Stimulated activated CD8-positive, alpha-beta memory T cell treated with anti-CD3 and anti-CD28 coated beads, Interleukin-4, amount 100 ng/mL, for 24 hours (primary cell): ENCODE results near the gene NEU4.
"Not testable (repeated sequence)": the region's sequence is repeated elsewhere in the genome, so short reads cannot be mapped to it uniquely, and the experiment has no call there.

Experiments
- DNase-seq: peaks from one replicate; pipeline ENCODE4 v3.0.0-alpha.2; 2020; ENCODE audit warnings: low read depth

NEU4 gene

DNA sequence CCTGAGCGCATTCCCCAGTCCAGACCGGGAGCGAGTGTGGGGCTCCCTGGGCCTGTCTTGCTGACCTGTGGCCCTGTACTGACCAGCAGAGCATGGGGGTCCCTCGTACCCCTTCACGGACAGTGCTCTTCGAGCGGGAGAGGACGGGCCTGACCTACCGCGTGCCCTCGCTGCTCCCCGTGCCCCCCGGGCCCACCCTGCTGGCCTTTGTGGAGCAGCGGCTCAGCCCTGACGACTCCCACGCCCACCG, 5.3 kb downstream of the NEU4 start:
- no peak for DNase-seq

DNA sequence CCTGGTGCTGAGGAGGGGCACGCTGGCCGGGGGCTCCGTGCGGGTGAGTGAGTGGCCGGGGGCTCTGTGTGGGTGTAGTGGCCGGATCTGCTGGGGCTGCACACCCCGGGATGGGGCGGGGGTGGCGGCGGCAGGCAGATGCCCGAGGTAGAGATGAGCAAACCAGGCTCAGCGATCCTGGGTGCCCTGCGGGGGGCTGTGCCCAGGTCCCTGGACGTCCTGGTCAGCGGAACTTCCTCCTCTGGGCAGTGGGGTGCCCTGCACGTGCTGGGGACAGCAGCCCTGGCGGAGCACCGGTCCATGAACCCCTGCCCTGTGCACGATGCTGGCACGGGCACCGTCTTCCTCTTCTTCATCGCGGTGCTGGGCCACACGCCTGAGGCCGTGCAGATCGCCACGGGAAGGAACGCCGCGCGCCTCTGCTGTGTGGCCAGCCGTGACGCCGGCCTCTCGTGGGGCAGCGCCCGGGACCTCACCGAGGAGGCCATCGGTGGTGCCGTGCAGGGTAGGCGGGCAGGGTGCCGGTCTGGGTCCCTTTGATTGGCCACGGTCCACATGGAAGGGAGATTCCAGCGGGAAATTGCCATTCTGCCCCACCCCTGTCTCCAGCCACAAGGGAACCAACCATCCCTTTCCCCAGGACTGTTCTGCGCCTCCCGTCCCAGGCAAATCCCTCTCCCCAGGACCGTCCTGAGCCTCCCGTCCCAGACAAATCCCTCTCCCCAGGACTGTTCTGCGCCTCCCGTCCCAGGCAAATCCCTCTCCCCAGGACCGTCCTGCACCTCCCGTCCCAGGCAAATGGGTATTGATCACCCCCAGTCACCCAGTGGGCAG, 5.9 kb downstream of the NEU4 start:
- no peak for DNase-seq

DNA sequence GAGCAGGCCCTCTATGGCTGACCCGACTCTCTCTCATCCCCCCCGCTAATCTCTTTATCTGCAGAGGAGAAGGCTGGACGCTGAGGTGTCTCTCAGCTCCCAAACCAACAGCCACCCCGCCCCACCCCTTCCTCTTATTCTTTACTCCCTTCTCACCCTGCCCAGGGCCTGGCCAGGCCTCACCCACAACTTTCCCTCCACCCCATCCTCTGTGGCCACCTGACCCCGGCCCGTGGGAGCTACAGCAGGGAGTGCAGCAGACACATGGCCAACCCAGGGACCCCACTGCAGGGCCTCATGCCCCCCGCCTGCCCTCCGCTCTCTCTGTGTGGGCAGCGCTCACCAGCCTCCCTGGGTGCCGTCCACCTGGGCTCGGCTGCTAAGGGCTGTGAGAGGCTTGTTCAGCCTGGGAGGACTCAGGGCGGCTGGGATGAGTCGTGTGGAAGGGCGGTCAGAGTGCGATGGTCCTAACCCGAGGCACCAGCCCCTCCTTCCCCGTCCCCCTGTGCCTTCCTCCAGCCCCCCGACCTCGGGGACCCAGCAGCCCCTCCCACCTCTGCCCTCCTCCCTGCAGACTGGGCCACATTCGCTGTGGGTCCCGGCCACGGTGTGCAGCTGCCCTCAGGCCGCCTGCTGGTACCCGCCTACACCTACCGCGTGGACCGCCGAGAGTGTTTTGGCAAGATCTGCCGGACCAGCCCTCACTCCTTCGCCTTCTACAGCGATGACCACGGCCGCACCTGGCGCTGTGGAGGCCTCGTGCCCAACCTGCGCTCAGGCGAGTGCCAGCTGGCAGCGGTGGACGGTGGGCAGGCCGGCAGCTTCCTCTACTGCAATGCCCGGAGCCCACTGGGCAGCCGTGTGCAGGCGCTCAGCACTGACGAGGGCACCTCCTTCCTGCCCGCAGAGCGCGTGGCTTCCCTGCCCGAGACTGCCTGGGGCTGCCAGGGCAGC, 6.8 kb downstream of the NEU4 start:
- no peak for DNase-seq

DNA sequence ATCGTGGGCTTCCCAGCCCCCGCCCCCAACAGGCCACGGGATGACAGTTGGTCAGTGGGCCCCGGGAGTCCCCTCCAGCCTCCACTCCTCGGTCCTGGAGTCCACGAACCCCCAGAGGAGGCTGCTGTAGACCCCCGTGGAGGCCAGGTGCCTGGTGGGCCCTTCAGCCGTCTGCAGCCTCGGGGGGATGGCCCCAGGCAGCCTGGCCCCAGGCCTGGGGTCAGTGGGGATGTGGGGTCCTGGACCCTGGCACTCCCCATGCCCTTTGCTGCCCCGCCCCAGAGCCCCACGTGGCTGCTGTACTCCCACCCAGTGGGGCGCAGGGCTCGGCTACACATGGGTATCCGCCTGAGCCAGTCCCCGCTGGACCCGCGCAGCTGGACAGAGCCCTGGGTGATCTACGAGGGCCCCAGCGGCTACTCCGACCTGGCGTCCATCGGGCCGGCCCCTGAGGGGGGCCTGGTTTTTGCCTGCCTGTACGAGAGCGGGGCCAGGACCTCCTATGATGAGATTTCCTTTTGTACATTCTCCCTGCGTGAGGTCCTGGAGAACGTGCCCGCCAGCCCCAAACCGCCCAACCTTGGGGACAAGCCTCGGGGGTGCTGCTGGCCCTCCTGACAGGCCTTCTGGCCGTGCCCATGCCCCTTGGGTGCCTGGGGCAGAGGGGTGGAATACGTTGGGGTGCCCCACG, 7.6 kb downstream of the NEU4 start:
- no peak for DNase-seq

DNA sequence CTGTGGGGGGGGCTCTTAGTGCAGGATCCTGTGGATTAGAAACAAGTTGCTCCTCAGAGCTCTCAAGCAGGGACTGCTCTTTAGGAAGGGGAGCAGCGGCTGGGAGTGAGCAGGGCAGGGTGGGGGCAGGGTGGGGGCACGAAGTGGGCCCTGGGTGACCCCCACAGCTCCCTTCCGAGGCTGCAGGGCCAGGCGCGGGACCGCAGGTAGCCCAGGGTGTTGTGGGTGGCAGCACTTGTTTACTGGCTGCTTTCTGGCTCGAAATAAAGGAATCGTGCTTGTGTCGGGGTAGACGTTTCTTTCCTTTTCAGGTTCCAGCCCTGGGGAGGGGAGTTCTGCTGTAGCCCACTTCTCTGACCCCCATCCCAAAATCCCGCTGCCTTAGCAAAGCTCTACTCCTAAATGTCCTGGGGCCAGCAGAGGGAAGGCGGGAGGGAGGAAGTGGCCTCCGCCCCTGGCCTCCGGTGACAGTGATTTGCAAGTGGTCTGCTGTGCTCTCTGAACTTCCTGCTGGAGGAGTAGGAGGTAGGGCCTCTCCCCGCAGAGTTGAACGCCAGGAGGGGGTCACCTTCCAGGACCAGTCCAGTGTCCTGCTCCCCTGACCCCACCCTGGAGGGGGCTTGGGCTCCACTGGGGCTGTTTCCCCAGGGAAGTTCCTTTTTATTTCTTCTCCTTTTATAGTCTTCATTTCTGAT, 8.3 kb downstream of the NEU4 start:
- DNase-seq: no peak

DNA sequence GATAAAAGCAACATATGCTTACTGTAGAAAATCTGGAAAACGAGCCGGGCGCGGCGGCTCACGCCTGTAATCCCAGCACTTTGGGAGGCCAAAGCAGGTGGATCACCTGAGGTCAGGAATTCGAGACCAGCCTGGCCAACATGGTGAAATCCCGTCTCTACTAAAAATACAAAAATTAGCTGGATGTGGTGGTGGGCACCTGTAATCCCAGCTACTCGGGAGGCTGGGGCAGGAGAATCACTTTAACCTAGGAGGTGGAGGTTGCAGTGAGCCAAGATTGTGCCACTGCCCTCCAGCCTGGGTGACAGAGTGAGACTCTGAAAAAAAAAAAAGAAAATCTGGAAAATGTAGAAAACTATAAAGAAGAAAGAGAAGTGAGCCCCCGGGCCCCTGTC, 8.8 kb downstream of the NEU4 start:
- DNase-seq: not testable (repeated sequence)

DNA sequence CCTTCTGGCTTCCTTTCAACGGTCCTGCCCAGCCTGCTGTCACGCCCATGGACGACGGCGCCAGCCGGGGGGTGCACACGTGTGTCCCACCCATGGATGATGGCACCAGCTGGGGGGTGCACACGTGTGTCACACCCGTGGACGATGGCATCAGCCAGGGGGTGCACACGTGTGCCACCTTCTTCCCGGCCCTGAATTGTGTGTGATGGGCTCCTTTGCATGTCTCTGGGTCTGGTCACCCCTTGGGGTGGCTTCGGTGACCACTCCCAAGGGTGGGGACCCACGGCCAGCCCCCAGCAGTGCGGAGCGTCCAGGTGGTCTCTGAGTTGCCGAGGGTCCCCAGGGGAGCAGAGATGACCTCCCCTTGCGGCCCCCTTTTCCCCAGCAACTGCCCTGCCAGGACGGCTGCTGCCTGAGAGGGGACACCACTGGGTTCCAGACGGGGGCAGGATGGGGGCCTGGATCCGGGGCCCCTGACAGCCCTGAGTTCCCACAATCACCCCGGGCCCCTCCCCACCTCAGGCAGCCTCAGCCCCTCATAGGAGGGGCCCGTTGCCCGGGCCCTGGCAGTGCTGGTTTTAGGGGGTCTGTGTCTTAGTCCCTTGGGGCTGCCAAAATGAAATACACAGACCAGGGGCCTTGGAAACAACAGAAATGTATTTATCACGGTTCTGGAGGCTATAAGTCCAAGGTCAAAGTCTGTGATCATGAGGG, 9.4 kb downstream of the NEU4 start:
- no peak for DNase-seq

DNA sequence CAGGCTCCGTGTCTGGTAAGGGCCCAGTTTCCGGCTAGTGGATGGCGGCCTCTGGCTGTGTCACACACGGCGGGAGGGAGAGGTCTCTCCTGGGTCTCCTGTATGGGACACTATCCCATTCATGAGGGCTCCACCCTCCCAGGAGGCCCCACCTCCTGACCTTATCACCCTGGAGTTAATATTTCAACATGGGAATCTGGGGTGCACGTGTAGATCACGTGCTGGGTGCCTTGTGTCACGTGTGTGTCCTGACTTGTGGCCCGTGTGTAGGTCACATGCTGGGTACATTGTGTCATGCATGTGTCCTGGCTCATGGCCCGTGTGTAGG, 9.9 kb downstream of the NEU4 start:
- no peak for DNase-seq

DNA sequence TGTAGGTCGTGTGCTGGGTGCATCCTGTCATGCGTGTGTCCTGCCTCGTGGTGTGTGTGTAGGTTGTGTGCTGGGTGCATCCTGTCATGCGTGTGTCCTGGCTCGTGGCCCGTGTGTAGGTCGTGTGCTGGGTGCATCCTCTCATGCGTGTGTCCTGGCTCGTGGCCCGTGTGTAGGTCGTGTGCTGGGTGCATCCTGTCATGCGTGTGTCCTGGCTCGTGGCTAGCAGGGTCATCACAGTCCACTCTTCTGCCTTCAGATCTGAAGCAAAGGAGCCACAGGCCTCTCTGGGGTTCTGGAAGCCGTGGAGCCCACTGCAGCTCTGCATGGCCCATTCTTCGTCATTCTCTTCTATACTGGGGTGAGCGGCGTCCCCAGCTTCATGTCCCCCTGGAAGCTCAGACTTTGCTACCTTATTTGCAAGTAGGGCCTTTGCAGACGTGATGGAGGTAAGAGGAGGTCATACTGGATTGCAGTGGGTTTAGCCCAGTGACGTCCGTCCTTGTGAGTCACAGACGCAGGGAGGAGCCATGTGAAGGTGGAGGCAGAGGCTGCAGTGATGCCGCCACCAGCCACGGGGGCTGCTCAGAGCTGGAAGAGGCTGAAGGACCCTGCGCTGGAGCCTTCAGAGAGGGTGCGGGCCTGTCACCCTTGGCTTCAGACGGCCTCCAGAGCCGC, 11.1 kb downstream of the NEU4 start:
- not testable (repeated sequence) for DNase-seq

DNA sequence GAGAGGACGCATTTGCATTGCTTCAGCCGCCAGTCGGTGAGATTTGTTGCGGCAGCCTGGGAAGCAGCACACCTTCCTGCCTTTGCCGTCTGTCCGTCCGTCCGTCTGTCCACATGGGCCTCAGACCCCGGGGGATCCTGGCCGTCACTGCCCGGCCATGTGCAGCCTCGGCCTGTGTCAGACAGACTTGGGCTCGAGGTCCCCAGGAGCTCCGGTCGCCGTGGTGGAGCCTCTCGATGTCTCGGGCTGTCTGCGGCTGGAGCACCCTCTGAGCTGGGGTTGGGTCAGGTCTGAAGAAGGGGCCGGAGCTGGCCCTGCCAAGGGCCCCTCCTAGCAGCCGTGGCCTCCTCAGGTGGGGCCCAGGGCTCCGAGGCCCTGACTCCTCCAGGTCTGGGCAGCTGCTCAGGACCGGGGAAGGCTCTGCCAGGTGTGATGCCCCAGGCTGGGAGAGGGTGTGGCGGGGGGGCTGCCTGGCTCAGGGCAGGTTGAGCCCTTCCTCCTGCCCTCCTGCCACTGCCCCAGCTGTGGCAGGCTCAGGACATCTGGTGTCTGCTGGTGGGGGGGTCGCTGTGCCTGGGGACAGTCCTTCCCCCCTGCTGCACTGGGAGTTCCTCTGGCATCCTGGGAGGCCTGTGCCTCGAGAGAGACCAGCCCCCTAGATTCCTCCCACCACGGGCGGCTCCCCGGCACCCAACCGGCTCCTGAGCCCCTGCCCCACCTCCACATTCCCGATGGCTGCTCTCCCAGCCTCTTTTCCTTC, 11.8 kb downstream of the NEU4 start:
- no peak for DNase-seq

DNA sequence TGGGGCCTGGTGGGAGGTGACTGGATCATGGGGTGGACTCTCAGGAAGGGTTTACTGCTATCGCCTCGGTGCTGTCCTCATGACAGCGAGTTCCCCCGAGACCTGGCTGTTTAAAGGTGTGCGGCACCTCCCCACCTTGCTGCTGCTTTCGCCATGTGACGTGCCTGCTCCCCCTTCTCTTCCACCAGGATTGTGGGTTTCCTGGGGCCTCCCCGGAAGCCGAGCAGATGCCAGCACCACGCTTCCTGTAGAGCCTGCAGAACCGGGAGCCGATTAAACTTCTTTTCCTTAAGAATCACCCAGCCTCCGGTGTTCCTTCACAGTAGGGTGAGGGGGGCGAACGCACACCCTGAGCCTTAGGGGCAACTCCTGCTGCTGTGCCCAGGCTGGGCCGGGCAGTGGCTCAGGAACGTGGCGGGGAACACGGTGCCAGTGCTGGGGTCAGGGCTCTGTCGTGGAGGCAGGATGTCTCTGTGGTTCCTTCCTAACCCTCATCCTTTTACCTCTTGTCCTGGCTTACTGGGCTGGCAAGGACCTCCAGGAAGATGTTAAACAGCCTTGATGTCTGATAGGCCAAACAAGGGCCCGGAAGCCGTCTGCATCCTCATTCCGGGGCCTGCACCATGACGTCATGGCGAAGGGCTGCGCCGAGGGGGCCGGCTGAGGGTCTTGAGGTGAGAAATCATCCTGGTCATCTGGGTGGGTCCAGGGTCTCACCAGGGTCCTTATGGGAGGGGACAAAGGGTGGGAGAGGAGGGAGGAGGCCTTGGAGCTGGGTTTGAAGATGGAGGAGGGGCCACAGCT, 12.7 kb downstream of the NEU4 start:
- DNase-seq: no peak

DNA sequence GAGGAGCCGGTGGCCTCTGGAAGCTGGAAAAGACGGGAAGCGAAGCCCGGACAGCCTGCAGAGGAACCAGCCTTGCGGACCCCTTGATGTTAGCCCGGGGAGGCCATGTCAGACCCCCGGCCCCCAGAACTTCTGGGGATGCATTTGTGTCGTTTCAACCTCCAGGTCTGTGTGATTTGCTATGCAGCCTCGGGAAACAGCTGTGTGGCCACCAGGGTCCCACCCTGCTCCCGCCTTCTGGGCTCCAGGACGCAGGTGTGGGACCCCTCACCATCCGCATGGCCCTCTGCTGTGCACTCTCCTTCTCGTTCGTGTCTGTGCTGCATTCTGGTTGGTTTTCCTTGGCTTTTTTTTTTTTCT, 13.3 kb downstream of the NEU4 start:
- DNase-seq: no peak

DNA sequence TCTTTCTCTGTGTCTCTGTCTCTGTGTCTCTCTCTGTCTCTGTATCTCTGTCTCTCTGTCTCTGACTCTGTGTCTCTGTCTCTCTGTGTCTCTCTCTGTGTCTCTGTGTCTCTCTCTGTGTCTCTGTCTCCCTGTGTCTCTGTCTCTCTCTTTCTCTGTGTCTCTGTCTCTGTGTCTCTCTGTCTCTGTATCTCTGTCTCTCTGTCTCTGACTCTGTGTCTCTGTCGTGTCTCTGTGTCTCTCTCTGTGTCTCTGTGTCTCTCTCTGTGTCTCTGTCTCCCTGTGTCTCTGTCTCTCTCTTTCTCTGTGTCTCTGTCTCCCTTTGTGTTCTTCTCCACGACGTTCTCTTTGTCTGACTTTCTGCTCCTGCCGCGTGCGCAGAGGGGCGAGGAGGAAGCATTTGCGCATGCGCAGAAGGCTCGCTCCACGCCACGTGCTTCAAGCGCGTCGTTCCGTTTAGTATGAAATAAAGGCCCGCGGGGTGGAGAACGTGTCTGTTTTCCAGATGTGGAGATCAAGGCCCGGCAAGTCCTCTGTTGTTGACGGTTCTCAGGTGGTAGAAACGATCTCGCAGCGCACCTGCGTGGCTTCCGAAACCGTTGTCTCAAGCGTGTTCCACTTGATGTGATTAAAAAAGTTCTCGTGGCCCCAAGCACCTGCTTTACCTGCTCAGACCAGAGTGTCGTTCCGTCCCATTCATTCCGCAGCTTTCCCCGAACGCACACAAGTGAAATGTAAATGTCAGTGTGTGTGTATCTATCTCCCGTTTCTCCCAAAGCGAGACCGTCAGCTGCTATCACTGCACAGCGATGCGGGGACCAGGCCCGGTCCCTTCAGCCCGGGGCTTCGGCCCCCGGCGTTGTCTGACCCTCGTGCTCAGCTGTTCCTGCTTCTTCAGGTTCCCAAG, 14.8 kb downstream of the NEU4 start:
- DNase-seq: not testable (repeated sequence)

DNA sequence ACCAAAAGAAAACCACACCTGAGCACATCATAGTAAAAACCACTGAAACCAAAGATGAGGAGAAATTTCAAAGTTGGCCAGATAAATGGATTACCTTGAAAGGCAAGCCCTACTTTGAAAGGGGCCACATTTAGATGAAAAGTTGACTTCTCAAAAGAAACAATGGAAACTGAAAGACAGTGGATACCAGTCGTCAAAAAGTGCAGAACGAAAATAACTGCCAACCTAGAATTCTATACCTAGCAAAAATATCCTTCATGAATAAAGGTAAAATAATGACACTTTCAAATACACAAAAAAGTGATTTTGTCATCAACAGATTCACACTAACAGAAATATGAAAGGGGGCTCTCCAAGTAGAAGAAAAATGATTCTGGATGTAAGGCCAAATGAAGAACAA, 18.4 kb downstream of the NEU4 start:
- no peak for DNase-seq

DNA sequence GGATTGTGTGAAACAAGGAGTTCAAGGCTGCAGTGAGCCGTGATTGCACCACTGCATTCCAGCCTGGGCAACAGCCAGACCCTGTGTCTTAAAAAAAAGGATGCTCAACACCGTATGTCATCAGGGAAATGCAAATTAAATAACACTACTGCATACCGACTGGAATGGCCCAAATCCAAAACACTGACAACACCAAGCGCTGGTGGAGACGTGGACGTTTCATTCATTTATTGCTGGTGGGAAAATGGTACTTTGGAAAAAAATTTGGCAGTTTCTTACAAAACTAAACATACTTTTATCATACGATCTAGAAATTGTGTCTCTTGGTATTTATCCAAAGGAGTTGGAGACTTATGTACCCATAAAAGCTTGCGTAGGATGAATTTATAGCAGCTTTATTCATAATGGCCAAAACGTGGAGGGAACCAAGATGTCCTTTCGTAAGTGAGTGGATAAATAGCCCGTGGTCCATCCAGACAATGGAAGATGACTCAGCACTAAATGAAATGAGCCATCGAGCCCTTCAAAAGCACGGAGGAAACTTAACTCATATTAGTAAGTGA, 24.2 kb downstream of the NEU4 start:
- no peak for DNase-seq

DNA sequence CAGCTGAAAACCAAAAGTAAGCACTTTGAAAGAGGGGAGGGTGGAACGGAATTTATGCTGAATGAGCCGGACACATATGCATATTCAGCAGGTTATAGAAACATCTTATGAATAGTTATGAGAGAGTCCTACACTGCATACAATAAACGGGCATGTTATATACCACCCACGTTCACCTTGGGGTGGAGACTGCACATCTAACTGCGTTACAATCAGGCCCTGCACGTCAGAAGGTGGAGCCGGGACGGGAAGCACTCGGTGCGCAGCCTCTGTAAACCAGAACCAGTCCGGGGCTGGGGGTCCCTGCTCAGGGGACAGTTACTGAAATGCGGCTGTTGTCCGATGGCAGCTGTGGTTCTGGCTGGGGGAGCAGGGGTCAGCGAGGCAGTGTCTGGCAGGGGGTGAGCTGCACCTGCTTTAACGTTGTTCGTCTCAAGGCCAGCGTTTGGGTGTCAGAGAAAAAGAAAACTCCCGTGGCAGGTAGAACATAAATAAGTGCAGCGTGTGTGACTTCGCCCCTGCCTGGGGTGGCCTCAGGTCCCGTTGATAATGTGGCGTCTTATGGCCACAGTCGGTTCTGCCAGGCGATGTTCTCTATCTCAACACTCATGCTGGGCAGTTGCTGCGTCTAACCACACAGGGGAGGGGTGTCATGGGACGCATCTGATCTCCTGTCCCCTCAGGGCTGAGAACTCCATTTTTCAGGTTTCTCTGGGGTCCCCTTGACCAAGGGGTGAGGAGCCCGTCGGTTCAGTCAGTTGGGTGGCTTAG, 24.9 kb downstream of the NEU4 start:
- DNase-seq: not testable (repeated sequence)

DNA sequence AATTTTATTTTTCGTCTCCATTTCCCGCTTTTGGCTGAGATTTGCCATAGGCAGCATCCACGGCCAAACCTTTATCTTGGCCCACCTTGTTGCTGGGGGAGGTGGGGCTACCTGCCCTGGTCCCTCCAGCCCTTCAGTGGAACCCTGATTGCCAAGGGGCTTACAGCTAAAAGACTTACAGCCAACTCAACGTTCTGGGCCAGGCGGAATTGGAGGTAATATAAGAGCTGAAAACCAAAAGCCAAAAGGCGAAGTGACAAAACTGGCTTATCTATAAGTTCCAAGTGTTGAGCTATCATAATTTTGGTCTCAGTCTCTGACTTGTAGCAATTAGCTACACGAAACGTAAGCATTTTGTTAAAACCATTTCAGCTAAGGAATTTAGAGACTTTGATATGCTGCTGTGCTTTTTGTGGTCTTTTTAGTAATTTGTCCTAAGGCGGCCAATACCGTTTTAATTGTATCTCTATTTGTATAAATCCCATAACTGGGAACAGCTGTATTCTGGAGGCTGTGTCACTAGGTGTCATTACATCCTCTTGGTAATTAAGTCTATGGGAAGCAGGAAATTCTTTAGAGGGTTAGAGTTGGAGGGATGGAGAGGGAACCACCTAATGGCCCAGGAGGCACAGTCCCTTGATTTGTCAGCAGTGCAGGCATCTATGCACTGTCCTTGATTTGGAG, 25.7 kb downstream of the NEU4 start:
- DNase-seq: no peak
